Keratinocyte (primary cell): Measurements from ENCODE around the gene ZNF644. TPM values are rescaled to one million over a fixed set of nuclear protein-coding genes. Genes with fewer than 3 reads are reported as not detected.
"Not testable (repeated sequence)": the region's sequence is repeated elsewhere in the genome, so short reads cannot be mapped to it uniquely, and the experiment has no call there.

Source experiments
- DNase-seq: peaks from one replicate; pipeline ENCODE4 v3.0.0-alpha.2; 2011; ENCODE audit warnings: low read depth, missing footprints, low spot score
- FAIRE-seq: peaks from 2 replicates; lab custom pipeline; 2011; peaks lifted over from hg19 to GRCh38; lab: Jason Lieb, UNC
- H2AFZ ChIP-seq: 2 replicates; pipeline ENCODE4 v1.6.0; 2012; ENCODE audit warnings: low read length, control low read depth, inconsistent platforms; ENCODE audit not compliant: control insufficient read depth
- H3K27ac ChIP-seq: 2 replicates; pipeline ENCODE4 v1.5.1; 2011; ENCODE audit warnings: low read length; ENCODE audit not compliant: control insufficient read depth, insufficient read depth
- H3K27me3 ChIP-seq: 3 replicates; pipeline ENCODE4 v1.6.0; 2011; ENCODE audit warnings: low read length; ENCODE audit not compliant: control insufficient read depth, insufficient read depth; ENCODE audit errors: extremely low read depth
- H3K36me3 ChIP-seq, 2 experiments: 2 replicates in 1 of 2; 3 replicates in 1 of 2; pipeline ENCODE4 v1.5.1; 2011; ENCODE audit warnings: low read length in 2 of 2, mild to moderate bottlenecking in 1 of 2; ENCODE audit not compliant: control insufficient read depth in 2 of 2, insufficient read depth in 2 of 2; ENCODE audit errors: extremely low read depth in 1 of 2
- H3K4me1 ChIP-seq: 3 replicates; pipeline ENCODE4 v1.5.1; 2011; ENCODE audit warnings: low read length; ENCODE audit not compliant: control insufficient read depth, insufficient read depth; ENCODE audit errors: extremely low read depth
- H3K4me2 ChIP-seq: 3 replicates; pipeline ENCODE4 v1.6.0; 2011; ENCODE audit warnings: low read depth, low read length; ENCODE audit not compliant: control insufficient read depth, insufficient read depth; ENCODE audit errors: extremely low read depth
- H3K4me3 ChIP-seq, 3 experiments: fragments of 200-600 bp in 1 of 3; sonication (generic) in 1 of 3; 2 replicates in 2 of 3; 3 replicates in 1 of 3; pipeline ENCODE4 v1.5.1; 2011 to 2016; ENCODE audit warnings: low read length in 3 of 3, mild to moderate bottlenecking in 3 of 3, control low read depth in 2 of 3, inconsistent platforms in 1 of 3, low read depth in 1 of 3, mixed read lengths in 1 of 3, mixed run types in 1 of 3, moderate library complexity in 1 of 3; ENCODE audit not compliant: control insufficient read depth in 2 of 3, insufficient read depth in 2 of 3; ENCODE audit errors: extremely low read depth in 1 of 3
- H3K79me2 ChIP-seq: 2 replicates; pipeline ENCODE4 v1.6.0; 2012; ENCODE audit warnings: low read length; ENCODE audit not compliant: control insufficient read depth, insufficient read depth
- H3K9ac ChIP-seq: 3 replicates; pipeline ENCODE4 v1.6.0; 2011; ENCODE audit warnings: low read length; ENCODE audit not compliant: control insufficient read depth, insufficient read depth; ENCODE audit errors: extremely low read depth
- H3K9me1 ChIP-seq: 3 replicates; pipeline ENCODE4 v1.6.0; 2011; ENCODE audit warnings: low read length; ENCODE audit not compliant: control insufficient read depth, insufficient read depth; ENCODE audit errors: extremely low read depth
- H3K9me3 ChIP-seq: 2 replicates; pipeline ENCODE4 v1.5.1; 2012; ENCODE audit warnings: low read depth, low read length; ENCODE audit not compliant: control insufficient read depth
- H4K20me1 ChIP-seq: 3 replicates; pipeline ENCODE4 v1.6.0; 2011; ENCODE audit warnings: low read length; ENCODE audit not compliant: control insufficient read depth, insufficient read depth; ENCODE audit errors: extremely low read depth
- EZH2 ChIP-seq: IDR thresholded peaks from one replicate; pipeline ENCODE4 v1.6.1; 2012; ENCODE audit warnings: inconsistent platforms, mild to moderate bottlenecking, low read length, moderate library complexity
- dilution Hi-C: fragments of 300-500 bp; cut with MboI; formaldehyde crosslinking; loops from one replicate; pipeline ENCODE4 v1.7.0; 2020; ENCODE audit warnings: low sequenced_read_pairs; ENCODE audit not compliant: extremely low pct_ligation_motif_present
- polyA plus RNA-seq, 5 experiments: library from polyadenylated mRNA; depleted of rRNA in 3 of 5; stranded (reverse) in 3 of 5; stranded (forward) in 1 of 5; unstranded in 1 of 5; fragments of >200 nt; gene quantifications; 1 replicate in 1 of 5; 2 replicates in 3 of 5; 3 replicates in 1 of 5; pipeline versions ENCODE4 v1.2.1 to v1.2.3, GENCODE V29; 2011 to 2012; ENCODE audit warnings: missing spikeins in 2 of 5, low read depth in 1 of 5, low replicate concordance in 1 of 5
- TF ChIP-seq, protein P1 (sequence below), 3 experiments: IDR thresholded peaks in 1 of 3; conservative IDR thresholded peaks in 1 of 3; optimal IDR thresholded peaks in 1 of 3; 2 replicates in 2 of 3; 3 replicates in 1 of 3; pipeline versions ENCODE3 to v1.5.1; 2011; ENCODE audit warnings: low read length in 3 of 3, mild to moderate bottlenecking in 3 of 3, moderate library complexity in 2 of 3, control low read depth in 1 of 3, inconsistent platforms in 1 of 3; ENCODE audit not compliant: insufficient read depth in 2 of 3; ENCODE audit errors: extremely low read depth in 1 of 3

Gene ZNF644
- polyA plus RNA-seq, 1 donor (not counting 4 experiments of a cell fraction or from before 2014, with no cell fraction given), result 19.1 TPM

- H3K9me1 ChIP-seq, H3K27ac ChIP-seq, H3K27me3 ChIP-seq, DNase-seq, H3K79me2 ChIP-seq, H3K4me3 ChIP-seq, H3K36me3 ChIP-seq, dilution Hi-C loops, H3K9me3 ChIP-seq, H3K9ac ChIP-seq, H3K4me1 ChIP-seq, H2AFZ ChIP-seq, FAIRE-seq, H4K20me1 ChIP-seq, H3K4me2 ChIP-seq: not testable (repeated sequence)
Measured at GRCh38 chr1:90891756-90892155, 130.1 kb downstream of the ZNF644 start.

DNA sequence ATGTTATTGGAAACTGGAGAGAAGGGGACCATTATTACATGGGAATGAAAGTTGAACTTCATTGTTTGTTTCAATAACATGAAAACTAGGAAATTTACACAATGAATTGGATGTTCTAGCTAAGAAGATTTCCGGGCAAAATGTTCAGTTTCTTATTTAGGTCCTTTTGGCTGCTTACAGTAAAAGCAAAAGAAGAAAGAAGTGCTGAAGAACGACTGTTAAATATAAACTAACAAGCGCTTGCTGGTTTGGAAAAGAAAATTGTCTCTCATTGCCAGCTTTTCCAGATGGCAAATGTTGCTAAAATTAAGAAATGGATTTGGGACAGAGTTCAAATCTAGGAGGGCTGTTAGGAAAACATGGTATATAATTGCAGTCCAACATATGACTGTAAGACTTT, 139.6 kb downstream of the ZNF644 start:
- no peaks in the 10 kb centered on the region for H3K36me3 ChIP-seq
- H3K9me3 ChIP-seq, result no peaks in the 10 kb centered on the region
- H2AFZ ChIP-seq, result no peak overlapping the region
- no peak overlapping the region for H3K9ac ChIP-seq
- no peaks in the 10 kb centered on the region for H3K4me1 ChIP-seq
- H3K4me2 ChIP-seq, result no peak overlapping the region
- dilution Hi-C loops, result no loop called here
- no peaks in the 10 kb centered on the region for H3K27me3 ChIP-seq
- no peak overlapping the region for H3K27ac ChIP-seq
- H3K79me2 ChIP-seq, result no peaks in the 10 kb centered on the region
- H4K20me1 ChIP-seq, result no peaks in the 10 kb centered on the region
- TF ChIP-seq, protein P1, sequence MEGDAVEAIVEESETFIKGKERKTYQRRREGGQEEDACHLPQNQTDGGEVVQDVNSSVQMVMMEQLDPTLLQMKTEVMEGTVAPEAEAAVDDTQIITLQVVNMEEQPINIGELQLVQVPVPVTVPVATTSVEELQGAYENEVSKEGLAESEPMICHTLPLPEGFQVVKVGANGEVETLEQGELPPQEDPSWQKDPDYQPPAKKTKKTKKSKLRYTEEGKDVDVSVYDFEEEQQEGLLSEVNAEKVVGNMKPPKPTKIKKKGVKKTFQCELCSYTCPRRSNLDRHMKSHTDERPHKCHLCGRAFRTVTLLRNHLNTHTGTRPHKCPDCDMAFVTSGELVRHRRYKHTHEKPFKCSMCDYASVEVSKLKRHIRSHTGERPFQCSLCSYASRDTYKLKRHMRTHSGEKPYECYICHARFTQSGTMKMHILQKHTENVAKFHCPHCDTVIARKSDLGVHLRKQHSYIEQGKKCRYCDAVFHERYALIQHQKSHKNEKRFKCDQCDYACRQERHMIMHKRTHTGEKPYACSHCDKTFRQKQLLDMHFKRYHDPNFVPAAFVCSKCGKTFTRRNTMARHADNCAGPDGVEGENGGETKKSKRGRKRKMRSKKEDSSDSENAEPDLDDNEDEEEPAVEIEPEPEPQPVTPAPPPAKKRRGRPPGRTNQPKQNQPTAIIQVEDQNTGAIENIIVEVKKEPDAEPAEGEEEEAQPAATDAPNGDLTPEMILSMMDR (optimal IDR thresholded peaks at IDR 0.05 in 1 of 3, IDR thresholded peaks at IDR 0.05 in 1 of 3, conservative IDR thresholded peaks at IDR 0.05 in 1 of 3; ENCODE audit: extremely low read depth in 1 of 3, insufficient read depth in 2 of 3, low read length in 3 of 3), result no peak
- TF ChIP-seq EZH2, result no peak
- FAIRE-seq (no peak), DNase-seq (no peak)
- no peak overlapping the region for H3K4me3 ChIP-seq
- no peaks in the 10 kb centered on the region for H3K9me1 ChIP-seq

- dilution Hi-C loops, result no loop called here
- no peaks in the 10 kb centered on the region for H3K79me2 ChIP-seq
- no peak overlapping the region for H3K27ac ChIP-seq
- H3K4me3 ChIP-seq, result no peak overlapping the region
- no peak overlapping the region for H3K9ac ChIP-seq
- no peaks in the 10 kb centered on the region for H3K36me3 ChIP-seq
- no peaks in the 10 kb centered on the region for H3K4me1 ChIP-seq
- H3K4me2 ChIP-seq, result no peak overlapping the region
- no peaks in the 10 kb centered on the region for H3K27me3 ChIP-seq
- no peaks in the 10 kb centered on the region for H3K9me3 ChIP-seq
- H3K9me1 ChIP-seq, result no peaks in the 10 kb centered on the region
- no peaks in the 10 kb centered on the region for H4K20me1 ChIP-seq
- no peak overlapping the region for H2AFZ ChIP-seq
- TF ChIP-seq EZH2, result no peak
- TF ChIP-seq, protein P1 (optimal IDR thresholded peaks at IDR 0.05 in 1 of 3, IDR thresholded peaks at IDR 0.05 in 1 of 3, conservative IDR thresholded peaks at IDR 0.05 in 1 of 3; ENCODE audit: extremely low read depth in 1 of 3, insufficient read depth in 2 of 3, low read length in 3 of 3), result no peak
- FAIRE-seq, result no peak
- no peak for DNase-seq
Measured at GRCh38 chr1:90881034-90881433, 140.8 kb downstream of the ZNF644 start.
